ENCODE measurements around the gene PITPNC1.

DNA sequence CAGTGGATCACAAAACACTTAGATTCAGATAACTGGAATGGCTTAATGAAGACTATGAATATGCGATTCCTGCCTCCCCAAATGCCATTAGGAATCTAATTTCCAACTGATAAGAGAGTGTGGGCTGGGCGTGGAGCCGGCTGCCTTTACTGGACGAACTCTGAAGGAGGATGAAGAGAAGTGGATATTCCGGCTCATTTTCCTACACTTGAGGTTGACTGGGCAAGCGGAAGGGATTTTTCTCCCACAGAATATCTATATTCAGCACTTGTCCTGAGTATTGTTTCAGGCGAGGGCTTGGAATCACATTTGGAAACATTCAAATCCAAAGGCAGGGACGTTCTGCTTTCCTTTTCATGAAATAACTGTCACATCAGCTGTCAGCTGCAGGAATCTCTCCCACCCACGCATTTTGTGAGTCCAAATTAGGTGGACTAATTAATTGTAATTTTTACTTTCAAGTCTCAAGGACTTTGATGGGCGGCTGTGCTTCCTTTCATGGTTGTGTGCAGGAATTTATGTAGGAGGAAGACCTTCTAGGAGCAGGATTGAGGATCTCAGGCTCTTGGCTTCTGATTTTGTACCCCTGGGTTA, 138.5 kb downstream of the PITPNC1 start:
- TF ChIP-seq CTCF (IDR thresholded peaks at IDR 0.05) (no peak), EP300 (IDR thresholded peaks at IDR 0.05) (no peak), POLR2A (IDR thresholded peaks at IDR 0.05) (no peak)

Measured in tibial nerve (tissue), 4 donors.